ENCODE results near the gene DNTT.
A peak's percentile ranks its signal among the peaks of the same experiment; 100 is the strongest.

Gene DNTT

DNA sequence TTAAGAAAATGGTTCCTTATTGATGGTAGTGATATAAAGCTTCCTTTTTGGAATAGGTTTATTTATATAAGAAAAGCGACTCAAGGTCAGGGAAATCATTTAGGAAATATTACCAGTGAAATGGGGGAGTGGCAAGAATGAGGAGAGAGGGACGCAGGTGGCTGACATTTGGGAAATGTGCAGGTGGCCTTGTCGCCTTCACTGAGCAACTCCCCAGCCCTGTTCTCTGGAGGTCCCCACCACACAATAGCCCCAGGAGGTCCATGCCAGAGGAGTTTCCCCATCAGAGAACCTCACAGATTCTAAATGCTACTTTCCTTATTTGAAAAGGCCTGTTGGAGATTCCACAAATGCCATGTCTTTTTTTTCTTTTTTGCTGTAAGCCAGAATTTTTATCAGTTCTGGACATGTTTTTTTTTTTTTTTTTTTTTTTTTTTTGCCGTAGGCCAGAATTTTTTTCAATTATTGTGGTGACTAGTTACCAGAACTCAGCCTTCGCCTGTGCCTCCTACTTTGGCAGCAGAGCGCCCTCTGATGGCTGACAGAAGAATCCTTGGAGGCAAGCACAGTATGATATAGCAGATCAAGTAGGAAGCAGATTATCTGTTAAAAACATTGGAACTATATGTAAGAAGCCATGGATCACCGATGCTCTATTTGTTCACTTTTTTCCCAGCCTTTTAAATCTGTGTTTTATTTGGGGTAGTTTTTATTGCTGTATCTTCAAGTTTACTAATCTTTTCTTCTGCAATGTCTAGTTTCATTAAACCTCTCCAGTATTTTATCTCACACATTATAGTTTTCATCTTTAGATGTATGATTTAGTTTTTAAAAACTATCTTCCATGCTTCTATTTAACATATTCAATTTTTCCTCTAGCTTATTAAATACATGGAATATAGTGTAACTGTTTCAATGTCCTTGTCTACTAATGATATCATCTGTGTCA, 36.0 kb downstream of the DNTT start:
- no peak for DNase-seq (ENCODE audit: extremely low spot score, insufficient read length, low read depth)
- FAIRE-seq = peak; percentile 64

DNA sequence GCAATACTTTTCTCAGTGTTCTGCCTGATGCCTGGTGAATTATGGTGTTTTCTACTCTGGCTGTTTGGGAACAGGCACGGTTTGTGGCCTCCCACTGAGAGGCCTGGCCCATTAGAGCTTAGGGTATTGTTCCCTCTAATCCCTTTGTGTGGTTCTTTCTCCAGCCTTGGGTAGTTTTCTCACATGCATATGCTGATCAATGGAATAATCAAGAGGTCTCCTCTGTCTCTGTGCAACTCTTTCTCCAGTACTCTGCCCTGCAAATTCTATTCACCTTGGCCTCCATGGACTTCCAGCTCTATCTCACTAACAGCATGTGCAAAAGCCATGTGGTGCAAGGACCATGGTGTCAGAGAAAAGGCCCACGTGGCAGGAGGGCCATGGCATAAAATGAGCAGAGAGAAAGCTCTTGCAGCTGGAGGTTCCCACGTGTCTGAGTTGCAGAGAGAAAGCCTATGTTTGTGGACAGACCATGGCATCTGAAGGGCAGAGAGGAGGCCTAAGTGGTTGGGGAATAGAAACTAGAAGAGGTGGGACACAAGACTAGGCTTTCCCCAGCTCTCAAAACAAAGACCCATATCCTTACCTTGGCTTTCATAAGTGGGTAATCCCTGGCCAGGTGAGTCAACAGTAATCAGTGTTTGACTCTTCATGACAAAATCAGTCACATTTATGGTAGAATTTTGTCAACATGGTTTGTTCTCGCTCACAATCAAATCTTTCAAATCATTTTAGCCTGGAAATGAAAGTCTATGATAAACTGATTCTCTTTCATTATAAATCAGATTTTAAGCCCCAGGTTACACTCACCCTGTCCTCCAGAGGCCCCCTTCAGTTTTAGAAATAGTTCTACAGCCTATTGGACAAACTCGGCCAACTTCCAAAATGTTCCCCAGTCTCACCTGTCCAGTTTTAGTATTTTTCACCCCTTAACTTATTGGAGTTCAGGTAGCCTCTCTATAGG, 37.3 kb downstream of the DNTT start:
- DNase-seq (ENCODE audit: extremely low spot score, insufficient read length, low read depth) = no peak
- no peak for FAIRE-seq

DNA sequence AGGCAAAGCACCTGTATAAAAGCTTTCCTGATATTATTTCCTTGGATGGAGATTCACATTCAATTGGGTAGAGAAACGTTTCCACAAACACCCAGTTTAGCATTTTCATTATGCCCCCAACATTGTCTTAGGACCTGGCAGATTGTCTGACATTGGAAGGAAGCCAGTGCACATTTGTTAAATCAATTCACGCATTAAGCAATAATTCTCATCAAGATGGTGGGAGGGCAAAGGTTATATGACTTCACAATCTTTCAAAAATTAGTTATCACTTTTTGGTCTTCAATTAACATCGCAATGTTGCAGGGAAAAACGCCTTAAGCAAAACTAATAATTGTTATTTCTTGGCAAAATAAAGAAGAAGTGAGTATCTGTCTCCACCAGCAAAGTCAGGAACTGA, 38.2 kb downstream of the DNTT start:
- FAIRE-seq (no peak), DNase-seq (ENCODE audit: extremely low spot score, insufficient read length, low read depth) (no peak)

DNA sequence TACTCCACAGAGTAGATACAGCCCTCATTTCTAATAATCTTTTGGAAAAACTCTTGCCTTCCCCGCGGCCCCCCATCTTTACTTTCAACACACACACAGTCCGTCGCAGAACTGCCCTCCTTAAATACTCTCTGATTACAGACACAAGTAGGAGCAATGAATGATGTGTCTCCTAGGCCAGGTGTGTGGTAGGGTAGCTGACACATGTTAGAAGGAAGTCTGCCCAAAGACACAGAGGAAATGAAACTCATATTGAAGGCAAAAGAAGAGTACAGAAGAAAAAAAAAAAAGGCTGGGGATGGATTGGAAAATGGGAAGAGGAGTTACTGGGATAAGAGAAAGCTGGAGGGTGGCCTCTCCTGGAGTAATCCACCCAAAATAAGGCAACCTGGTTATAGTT, 39.9 kb downstream of the DNTT start:
- FAIRE-seq (no peak), DNase-seq (ENCODE audit: extremely low spot score, insufficient read length, low read depth) (no peak)

DNA sequence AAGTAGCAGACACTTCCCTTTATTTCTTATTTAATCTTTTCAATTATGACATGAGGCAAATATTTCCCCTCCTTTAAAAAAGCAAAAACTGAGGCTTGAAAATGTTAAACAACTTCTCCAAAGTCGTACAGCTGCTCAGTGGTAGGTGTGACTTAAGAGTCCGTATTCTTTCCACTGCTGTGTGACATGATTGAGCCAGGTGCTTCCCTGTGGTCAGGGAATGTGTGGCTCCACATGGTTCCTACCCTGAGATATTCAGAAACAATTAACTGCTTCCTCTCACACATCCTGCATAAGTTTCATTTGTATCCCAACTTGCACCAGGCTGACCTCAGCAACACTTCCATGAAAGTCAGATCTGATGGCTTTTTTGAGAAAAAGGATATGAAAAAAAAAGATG, 41.0 kb downstream of the DNTT start:
- FAIRE-seq (no peak), DNase-seq (ENCODE audit: extremely low spot score, insufficient read length, low read depth) (no peak)

DNA sequence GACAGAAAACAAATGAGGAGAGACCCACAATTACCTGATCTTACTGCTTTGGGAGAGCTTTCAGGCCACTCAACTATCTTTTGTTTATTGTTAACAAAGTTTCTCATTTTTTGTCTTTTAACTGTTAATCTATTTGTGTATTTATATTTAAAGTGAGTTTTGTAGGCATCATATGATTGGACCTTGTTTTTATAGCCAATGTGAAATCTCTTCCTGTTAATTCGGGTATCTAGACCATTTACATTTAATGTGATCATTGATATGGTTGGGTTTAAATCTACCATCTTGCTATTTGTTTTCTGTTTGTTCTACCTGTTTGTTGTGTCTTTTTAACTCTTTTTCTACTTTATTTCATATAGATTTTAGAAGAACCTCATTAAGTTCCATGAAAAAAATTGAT, 42.1 kb downstream of the DNTT start:
- no peak for DNase-seq (ENCODE audit: extremely low spot score, insufficient read length, low read depth)
- FAIRE-seq = no peak

DNA sequence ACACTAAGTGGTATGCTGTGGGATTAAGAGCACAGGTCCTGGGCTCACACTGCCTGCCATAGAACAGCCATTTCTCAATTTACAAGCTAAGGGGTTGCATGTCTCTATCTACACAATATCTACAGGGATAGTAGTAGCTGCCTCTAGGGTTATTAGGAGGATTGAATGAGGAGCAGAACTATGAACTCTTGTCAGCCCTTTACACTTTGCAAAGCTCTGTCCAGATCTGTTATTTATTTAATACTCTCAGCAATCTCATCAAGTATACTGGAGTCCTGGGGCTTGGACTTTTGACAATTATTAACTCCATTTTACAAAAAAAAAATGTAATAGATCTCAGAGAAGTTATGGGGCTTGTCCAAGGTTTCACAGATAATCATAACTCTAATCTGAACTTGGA, 47.8 kb downstream of the DNTT start:
- no peak for DNase-seq (ENCODE audit: extremely low spot score, insufficient read length, low read depth)
- no peak for FAIRE-seq

DNA sequence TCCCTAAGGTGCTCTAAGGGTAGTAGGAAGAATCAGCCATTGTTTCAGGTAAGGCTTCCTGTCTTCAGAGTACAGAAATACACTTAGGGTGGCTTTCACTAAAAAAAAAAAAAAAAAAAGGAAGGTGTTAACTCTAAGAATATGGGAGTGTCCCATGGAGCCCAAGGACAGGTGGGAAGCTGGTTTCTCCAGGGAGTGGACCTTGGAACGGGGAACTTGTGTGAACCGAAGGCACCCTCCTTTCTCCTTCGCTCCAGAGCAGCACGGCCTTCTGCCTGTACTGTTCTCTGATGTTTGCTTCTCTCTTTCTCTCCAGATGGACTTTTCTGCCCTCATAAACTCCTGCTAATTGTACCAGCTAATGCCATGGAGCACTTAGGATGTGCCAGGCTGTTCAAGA, 48.3 kb downstream of the DNTT start:
- FAIRE-seq (no peak), DNase-seq (ENCODE audit: extremely low spot score, insufficient read length, low read depth) (no peak)

DNA sequence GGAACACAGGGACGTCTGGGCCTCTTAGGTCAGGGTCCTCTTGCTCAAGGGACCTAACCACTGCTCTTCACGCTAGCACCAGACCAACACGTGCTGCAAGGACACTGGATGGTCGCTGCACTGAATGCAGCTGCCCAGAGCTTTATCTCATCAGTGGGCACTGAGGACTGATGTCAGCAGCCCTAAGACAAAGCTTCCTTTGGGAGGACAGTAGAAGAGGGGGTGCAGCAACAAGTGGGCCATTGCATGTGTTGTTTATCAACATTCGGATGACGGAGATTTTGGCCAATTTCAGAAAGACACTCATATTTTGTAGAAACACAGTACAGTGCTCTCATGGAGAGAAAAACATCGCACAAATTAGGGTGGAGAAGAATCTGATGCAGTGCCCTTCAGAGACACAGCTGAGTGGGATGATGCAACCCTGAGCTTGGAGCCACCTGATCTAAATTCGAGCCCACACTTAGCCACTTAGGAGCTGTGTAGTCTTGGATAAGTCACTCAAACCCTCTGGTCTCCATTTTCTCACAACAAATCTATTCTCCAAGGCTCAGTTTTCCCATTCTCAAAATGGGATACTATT, 52.9 kb downstream of the DNTT start:
- no peak for DNase-seq (ENCODE audit: extremely low spot score, insufficient read length, low read depth)
- no peak for FAIRE-seq

DNA sequence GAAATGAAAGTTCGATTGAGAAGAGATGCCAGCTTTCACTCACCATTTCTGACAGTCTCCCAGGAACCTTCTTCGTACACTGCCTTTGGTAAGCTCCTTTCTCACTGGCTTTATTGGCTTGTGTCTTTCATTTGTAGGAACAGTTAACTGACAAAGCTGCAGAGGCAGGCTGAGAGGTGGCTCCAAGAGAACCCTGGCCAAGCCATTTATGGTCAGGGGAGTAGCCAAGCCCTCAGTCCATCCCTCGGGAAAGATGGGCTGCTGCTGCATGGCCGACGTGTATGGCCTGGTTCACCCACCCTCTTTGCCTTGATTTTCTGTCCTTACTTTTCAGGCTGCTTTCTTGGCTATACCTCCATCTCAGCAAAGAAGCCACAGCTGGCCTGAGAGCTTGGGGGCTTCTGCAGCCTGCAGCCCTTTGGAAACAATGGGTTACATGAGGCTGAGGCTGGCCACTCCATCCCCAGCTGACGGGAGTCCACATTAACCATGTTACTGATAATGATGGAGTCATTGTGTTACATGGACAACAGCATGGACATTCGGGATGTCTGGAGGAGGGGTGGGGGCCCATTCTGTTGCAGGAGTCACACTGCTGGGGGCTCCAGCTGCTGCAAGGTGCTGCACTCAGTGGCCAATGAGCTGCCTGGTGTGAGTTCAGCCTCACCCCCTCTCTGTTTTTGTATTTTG, 54.8 kb downstream of the DNTT start, which contains the start of gene OPALIN:
Gene OPALIN (minus strand): TSS at position 152 of the 690 bp plus-strand sequence. CDS start 106 bp downstream, at position 46.
- FAIRE-seq = no peak

DNA sequence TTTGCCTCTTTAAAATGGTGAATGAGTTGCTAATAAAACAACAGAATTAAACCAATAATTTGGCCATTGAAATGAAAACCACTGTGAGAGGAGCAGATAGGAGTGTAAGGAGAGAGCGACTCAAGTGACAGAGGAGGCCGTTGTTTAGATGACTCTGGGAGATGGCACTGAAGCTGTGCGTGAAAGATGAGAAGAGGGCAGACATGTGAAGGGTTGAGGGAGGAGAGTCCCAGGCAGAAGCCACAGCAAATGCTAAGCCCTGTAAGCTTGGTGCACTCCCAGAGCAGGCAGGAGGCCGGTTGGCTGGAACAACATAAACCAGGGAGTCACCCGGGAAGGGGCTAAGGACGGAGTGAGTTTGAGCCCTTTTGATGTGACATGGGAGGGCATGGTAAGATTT, 55.4 kb downstream of the DNTT start:
- no peak for DNase-seq (ENCODE audit: extremely low spot score, insufficient read length, low read depth)
- no peak for FAIRE-seq

More for the DNA sequence above, 54.8 kb downstream of the DNTT start, which contains the start of gene OPALIN:
- no peak for DNase-seq (ENCODE audit: extremely low spot score, insufficient read length, low read depth)

DNA sequence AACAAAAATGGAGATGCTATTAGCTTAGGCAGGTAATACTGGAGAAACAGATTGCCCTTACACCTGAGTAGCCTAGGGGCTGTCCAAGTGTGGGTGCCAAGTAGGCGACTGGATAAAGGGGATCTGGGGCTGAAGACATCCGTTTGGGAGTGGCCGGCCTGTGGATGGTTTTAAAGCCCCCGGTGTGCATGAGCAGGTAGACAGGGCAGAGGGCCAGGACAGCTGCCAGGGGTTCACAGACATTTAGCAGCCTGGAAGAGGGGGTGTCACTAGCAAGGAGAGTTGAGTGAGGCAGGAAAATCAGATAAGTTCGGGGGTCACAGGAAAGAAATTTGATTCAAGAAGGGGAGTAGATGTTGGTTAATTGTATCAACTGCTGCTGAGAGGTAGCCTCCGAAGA, 56.1 kb downstream of the DNTT start:
- no peak for DNase-seq (ENCODE audit: extremely low spot score, insufficient read length, low read depth)
- FAIRE-seq = no peak

DNA sequence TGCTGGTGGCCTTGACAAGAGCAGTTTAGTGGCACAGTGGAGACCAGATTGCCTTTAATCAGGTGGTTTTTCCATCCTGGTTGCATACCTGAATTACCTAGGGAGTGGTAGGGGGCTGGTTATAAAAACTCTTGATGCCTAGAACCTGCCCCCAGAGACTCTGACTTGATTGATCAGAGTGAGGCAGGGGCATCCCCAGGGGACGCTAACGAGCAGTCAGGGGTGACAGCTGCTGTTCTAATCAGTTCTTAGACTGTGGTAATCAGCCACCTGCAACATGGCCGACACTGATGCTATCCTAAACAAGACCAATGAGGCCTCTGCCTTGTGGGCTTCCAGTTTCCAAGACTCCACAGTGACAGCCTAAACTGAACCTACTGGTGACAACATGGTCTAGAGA, 56.5 kb downstream of the DNTT start:
- FAIRE-seq = no peak

DNA sequence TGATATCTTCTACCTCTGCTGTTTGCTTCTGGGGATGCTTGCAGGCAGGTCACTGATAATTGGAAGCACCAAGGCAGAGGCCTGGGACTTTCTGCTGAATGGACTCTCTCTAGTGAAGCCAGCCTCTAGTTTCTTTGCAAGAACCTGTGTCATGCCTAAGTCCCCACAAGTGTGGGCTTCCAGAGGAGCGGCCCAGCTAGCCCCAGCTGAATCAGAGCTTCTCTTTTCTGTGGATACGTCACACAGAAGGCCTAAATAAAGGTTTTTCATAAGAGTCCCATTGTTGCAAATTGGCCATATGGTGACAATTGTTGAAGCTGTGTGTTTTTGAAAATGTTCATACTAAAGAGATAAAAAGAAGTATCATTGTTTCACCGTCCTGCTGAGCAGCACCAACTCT, 61.3 kb downstream of the DNTT start:
- DNase-seq (ENCODE audit: extremely low spot score, insufficient read length, low read depth) = no peak
- no peak for FAIRE-seq

More for the DNA sequence above, 56.5 kb downstream of the DNTT start:
- no peak for DNase-seq (ENCODE audit: extremely low spot score, insufficient read length, low read depth)

DNA sequence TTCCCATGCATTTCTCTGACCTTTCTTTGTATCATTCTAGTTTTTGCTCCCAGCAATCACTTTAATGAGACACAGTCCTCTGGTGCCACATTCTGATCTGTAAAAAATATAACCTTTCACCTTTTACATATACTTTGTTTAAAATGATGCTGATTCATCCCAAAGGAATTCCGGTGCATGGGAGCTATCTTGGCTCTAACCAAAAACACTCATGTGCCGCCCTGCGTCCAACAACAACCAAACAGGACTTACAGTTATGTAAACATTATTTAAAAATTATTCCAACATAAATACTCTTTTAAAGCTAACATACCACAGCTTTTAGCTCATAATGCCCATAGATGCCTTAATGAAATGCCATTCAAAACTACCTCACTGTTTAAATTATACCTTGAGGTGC, 62.3 kb downstream of the DNTT start:
- no peak for FAIRE-seq

DNA sequence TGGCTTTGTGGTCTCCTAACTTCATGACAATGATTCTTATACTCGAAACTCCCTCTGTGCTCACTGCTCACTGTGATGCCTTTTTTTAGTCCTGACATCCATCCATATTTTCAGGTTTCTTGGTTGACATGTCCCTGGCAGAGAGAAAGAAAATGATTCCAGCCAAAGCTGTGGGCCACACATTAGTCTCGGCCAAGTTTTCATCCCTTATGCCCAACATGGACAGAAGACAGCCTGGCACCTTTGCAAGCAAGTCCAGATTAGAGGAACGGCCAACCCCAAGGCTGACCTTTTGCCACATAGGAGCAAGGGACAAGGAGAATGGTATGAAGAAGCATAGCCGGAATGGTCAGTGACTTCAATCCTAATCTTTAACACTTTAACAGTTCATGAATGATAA, 63.2 kb downstream of the DNTT start:
- FAIRE-seq (no peak), DNase-seq (ENCODE audit: extremely low spot score, insufficient read length, low read depth) (no peak)

More for the DNA sequence above, 62.3 kb downstream of the DNTT start:
- no peak for DNase-seq (ENCODE audit: extremely low spot score, insufficient read length, low read depth)

DNA sequence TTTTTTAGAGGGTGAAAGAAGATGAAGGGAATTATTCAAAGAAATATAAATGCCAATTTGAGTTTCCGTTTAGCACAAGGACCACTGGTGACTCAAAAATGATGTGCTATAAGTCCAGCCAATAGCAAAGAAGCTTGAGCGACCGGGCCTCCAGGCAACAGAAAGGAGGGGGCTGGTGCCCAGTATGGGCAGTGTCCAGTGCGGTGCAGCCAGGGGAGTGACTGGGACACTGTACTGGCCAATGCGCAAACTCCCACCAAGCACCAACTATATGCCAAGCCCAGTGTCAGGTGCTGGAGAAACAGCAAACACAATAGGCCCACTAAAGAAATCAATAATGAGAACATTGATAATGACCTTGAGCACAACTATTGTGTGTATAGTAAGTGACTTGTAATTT, 64.7 kb downstream of the DNTT start:
- DNase-seq (ENCODE audit: extremely low spot score, insufficient read length, low read depth) = no peak
- no peak for FAIRE-seq

DNA sequence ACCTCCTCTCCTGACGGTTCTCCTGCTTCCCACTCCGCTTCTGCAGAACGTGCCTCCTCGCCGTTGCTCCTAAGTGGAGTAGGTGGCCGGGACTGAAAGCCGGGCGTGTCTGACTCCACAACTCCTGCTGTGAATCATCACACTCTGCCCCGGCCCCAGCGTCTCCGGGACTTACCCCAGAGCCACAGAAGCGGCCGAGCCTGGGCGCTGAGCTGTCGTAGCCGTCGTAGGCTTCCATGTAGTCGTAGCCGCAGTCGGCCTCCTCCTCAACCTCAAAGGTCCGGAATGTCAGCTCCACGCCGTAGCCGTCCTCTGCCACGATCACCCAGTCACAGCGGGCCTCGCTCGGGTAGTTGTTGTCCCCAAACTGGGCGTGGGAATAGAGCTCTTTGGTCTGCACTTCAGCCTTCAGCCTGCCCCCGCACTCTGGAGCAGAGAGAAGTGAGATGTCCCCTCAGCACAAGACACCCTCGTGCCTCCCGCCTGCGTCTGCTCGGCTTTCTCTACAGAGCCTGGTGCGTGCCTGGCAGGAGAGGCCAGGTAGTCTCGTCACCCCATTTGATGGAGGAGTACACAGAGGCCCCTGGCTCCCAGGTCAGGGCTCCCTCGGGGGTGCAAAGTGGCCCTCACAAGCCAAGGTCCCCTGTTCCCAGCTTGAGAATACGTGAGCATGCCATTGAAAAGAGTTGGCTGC, 65.8 kb downstream of the DNTT start:
- DNase-seq (ENCODE audit: extremely low spot score, insufficient read length, low read depth) (no peak), FAIRE-seq (no peak)

DNA sequence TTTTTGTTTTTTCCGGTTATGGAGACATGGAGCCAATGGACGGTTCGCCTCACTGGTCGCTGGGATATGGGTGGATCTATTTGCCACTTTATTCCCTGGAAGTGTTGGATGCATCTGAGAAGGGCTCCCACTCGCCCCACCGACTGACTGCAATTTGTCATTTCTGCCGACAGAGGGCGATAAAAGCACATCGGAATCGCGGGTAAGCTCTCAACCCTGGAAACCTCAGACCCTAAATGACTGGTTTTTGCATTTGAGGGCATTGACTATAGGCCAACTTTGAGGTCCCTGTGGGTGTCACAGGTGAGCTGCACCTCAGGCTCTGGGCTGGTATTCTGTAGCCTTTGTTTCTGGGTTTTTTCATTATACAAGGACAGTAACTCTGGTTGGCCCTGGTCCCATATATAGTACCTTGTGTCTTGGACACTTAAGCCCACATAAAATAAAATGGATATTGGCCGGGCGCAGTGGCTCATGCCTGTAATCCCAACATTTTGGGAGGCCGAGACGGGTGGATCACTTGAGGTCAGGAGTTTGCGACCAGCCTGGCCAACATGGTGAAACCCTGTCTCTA, 66.4 kb downstream of the DNTT start:
- FAIRE-seq (peak; percentile 89), DNase-seq (ENCODE audit: extremely low spot score, insufficient read length, low read depth) (no peak)
